ENCODE results near the gene DCUN1D1.
"Not testable (repeated sequence)": the region's sequence is repeated elsewhere in the genome, so short reads cannot be mapped to it uniquely, and the experiment has no call there.

Gene DCUN1D1

DNA sequence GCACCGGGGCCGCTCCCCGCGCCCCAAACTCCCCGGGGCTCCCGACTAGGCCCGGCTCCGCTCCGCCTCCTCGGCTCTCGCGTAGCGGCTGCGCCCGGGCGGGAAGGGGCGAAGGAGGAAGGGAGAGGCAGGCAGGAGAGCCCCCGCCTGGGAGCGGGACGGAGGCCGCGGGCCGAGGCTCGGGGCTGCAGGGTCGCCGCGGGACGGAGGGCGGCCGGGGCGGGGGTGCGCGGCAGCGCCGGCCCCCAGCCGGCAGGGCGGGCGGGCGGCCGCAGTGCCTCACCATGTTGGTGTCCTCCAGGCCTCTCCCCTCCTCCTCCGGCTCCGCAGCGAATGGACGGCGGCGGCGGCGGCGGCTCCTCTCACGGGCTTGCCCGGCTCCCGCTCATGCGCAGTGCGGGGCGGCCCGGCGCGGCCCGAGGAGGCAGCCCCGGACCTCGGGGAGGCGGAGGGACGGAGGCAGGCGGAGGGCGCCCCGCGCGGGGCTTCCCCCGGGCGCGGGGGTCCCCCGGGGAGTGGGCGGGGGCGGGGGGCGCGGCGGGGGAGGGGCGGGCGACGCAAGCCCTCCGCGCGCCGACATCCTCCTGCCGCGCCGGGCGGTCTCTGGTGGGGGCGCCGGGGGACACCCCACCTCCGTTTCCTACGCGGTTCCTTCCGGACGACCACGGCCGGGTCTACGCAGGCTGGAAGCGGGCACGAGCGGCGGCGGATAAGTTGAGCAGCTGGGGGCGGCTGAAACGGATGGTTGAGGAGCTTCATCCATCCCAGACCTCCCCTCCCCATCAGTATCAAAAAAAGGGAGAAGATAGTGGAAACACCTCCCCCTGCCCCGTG is at the start of gene DCUN1D1:
Gene DCUN1D1 (minus strand): TSS at position 335 of the 834 bp plus-strand sequence. CDS start 49 bp downstream, at position 286.
- FAIRE-seq, result peak; percentile 4
- peak; percentile 93 for DNase-seq (ENCODE audit: insufficient read length, low spot score)

DNA sequence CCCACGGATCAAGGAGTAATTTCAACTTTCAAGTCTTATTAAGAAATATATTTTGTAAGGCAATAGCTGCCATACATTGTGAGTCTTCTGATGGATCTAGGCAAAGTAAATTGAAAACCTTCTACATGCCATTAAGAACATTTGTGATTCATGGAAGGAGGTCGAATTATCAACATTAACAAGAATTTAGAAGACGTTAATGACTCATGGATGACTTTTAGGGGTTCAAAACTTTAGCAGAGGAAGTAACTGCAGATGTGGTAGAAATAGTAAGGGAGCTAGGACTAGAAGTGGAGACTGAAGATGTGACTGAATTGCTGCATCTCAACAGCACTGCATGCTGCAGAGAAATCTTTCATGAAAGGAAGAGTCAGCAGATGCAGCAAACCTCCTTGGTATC is 48.1 kb upstream of the DCUN1D1 start:
- FAIRE-seq (no peak), DNase-seq (ENCODE audit: insufficient read length, low spot score) (no peak)

DNA sequence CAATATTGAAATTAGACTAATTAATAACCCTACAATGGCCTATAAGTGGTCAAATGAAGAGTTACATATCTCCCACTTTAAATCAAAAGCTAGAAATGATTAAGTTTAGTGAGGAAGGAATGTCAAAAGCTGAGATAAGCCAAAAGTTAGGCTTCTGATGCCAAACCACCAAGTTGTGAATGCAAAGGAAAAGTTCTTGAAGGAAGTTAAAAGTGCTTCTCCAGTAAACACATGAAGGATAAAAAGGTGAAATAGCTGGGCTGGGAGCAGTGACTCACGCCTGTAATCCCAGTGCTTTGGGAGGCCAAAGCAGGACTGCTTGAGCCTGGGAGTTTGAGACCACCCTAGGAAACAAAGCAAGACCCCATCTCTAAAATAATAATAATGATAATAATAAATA is 46.9 kb upstream of the DCUN1D1 start:
- FAIRE-seq, result no peak
- DNase-seq (ENCODE audit: insufficient read length, low spot score), result no peak

DNA sequence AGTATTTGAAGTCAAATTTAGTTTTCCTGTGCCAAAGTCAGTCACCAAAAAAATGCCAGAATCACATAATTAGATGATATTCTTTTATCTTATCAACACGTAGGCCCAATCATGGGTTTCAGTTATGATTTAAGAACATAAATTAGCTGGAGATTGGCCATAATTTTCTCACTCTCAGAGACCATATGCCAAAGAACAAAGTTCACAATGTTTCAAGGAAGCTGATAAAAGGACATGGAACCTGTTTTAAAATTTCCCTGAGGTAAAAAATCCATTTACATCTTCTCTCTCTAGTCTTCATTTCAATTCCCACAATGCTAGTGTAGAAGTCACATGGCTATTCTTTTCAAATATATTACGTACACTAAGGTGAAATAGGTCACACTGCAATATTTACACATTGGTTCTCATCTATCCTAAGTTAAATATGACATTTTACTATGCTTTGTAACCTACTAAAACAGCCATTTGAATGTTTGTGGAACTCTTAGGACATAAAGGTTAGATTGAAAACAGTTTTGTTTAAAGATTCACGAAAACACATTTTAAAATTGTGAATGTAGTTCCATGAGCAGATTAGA is 42.7 kb upstream of the DCUN1D1 start:
- FAIRE-seq, result no peak
- DNase-seq (ENCODE audit: insufficient read length, low spot score), result no peak

DNA sequence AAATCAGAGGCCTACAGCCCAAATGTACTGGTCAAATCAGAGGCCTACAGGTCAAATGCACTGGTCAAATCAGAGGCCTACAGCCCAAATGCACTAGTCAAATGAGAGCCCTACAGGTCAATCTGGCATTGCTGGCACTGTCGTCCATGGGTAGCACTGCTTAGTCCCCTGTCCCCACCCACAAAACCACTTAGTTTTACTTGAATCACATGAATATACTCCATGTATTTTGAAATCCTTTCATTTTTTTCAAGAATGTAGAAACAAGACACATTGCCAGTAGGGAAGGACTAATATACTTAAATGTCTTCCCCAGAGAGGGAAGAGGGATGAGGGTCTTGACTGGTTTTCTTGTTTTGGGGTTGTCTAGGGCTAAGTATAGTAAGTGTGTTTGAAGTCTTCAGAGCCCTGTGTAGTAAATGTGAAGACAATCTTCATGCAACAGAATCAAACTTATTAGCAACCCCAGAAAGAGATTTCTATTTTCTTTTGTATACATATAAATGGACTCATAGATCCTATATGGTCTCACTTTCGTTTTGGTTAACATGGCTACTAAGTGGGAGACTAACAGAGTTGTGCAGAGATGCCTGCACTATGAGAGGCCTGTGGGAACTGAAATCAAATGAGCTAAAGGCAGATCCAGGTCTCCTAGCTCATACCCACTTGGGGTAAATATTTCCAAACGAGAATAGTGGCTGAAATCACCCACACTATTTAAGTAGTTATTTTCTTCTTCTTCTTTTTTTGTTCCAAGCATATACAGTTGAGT is 38.3 kb upstream of the DCUN1D1 start:
- no peak for DNase-seq (ENCODE audit: insufficient read length, low spot score)
- FAIRE-seq, result no peak

DNA sequence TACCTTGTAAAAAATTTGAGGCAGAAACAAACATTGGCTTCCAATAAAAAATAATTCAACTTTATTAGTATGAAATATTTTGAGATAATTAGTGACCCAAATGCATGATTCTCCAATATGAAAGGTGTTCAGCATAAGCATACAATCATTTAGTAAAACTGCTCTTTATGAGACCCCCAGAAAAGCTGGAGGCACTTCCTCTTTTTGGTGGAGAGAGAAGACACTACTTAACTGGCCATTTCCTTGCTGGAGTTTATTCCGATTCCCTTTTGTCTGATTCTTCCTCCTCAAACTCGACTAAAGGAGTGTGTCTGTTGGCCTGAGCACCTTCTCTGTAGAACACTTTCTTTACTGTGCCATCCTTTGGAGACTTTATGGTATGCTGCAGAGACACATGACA is 34.8 kb upstream of the DCUN1D1 start:
- FAIRE-seq, result no peak
- no peak for DNase-seq (ENCODE audit: insufficient read length, low spot score)

DNA sequence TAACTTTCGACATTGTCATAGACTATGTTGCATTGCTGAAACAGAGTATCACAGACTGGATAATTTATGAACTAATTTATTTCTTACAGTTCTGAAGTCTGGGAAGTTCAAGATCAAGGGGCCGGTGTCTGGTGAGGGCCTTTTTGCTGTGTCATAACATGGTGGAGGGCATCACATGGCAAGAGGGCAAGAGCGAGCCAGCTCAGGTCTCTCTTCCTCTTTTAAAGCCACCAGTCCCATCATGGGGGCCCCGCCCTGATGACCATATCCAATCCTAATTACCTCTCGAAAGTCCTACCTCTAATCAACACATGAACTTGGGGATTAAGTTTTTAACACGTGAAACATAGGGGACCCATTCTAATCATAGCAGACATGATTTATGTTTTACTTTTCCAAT is 33.5 kb upstream of the DCUN1D1 start:
- FAIRE-seq, result no peak
- no peak for DNase-seq (ENCODE audit: insufficient read length, low spot score)

DNA sequence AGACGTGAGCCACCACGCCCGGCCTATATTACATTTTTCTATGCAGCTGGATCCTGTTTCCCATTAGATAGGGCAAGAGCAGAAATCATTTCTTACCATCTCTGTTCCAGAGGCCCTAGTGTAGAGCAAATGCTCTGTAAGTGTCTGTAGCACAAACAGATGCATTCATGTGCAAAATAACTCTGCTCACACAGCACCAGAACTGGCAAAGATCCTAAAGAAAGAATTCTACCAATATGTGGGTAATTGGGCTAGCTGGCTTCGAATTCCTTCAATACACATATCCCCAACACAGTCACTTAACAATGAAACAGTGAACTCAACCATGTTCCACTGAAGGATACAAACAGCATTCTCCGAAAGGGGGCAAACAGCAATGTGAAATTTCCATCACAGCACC is 32.7 kb upstream of the DCUN1D1 start:
- FAIRE-seq, result no peak

DNA sequence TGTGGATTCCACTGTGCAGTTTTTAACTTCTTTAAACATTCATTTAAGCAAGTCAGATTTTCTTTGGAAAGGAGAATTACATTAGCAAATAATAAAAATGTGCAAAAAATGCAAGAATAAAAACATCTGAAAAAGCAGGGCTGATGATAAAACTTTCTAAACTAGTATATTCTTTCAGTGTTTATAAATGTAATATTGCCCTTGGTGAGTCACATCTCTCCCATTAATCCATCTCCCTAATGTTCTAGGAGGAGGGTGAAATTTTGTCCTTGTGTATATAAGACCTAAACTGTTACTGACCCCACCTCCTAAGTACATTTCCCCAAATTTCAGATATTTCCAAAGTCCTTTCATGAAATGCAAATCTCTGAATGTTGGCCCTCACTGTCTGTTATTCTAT is 28.5 kb upstream of the DCUN1D1 start:
- no peak for DNase-seq (ENCODE audit: insufficient read length, low spot score)
- no peak for FAIRE-seq

More for the DNA sequence above, 32.7 kb upstream of the DCUN1D1 start:
- DNase-seq (ENCODE audit: insufficient read length, low spot score), result no peak

DNA sequence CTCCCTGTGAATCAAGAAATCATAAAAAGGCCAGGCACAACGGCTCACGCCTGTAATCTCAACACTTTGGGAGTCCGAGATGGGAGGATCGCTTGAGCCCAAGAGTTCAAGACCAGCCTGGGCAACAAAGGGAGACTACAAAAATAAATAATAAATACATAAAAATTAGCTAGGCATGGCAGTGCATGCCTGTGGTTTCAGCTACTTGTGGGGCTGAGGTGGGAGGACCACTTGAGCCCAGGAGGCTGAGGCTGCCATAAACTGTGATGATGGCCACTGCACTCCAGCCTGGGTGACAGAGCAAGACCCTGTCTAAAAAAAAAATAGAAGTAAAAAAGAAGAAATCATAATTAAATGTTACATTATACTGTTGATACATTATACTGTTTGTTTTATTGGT is 28.0 kb upstream of the DCUN1D1 start:
- FAIRE-seq (no peak), DNase-seq (ENCODE audit: insufficient read length, low spot score) (no peak)

DNA sequence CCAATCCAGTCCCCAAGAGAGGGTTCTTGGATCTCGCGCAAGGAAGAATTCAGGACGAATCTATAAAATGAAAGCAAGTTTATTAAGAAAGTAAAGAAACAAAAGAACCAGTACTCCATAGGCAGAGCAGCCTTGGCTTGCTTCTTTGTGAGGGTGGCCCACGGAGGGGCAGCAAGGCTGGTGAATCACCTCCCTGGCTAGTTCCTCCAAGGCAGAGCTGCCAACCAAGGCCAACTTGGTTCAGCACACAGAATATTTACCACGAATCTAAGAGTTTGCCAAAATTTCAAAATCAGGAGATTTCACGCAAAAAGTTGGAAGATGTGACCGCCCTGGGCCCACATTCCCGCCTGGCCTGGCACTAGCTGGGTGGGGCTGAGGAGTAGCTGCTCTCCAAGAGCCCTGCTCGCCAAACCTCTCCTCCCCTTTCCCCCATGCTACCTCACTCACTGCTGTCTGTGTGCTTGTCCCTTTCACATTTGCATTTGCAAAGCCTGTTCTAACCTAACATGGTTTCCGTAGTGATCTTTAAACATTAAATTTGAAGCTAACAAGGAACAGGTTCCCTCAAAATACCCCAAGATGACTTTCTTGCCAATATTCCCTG is 26.2 kb upstream of the DCUN1D1 start:
- DNase-seq (ENCODE audit: insufficient read length, low spot score) (no peak), FAIRE-seq (no peak)

DNA sequence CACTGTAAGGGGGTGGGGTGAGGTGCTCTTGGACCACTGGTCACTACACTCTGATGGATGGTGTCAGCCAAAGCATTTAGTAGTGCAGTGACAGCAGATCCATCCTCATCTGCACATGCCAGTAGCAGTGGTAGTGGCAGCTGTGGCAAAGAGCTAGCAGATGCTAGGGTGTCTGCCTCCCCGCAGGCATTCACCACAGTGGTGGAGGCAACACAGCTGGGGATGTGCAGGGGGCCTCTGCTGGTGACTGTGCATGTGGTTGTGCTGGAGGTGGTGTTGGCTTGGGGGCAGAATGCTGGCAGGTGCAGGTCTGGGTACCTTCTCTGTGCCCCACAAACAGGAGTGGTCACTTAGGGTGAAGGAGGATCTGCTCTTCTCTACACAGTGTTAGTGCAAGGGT is 19.4 kb upstream of the DCUN1D1 start:
- FAIRE-seq (no peak), DNase-seq (ENCODE audit: insufficient read length, low spot score) (no peak)

DNA sequence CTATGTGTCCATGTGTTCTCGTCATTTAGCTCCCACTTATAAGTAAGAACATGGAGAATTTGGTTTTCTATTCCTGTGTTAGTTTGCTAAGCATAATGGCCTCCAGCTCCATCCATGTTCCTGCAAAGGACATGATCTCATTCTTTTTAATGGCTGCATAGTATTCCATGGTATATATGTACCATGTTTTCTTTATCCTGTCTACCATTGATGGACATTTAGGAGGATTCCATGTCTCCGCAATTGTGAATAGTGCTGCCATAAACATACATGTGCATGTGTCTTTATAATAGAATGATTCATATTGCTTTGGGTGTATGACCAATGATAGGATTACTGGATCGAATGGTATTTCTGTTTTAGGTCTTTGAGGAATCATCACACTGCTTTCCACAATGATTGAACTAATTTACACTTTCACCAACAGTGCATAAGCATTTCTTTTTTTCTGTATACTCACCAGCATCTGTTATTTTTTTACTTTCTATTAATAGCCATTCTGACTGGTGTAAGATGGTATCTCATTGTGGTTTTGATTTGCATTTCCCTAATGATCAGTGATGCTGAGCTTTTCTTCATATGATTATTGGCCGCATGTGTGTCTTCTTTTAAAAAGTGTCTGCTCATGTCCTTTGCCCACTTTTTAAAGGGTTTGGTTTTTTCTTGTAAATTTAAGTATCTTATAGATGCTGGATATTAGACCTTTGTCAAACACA is 13.3 kb upstream of the DCUN1D1 start:
- DNase-seq (ENCODE audit: insufficient read length, low spot score); FAIRE-seq: not testable (repeated sequence)

DNA sequence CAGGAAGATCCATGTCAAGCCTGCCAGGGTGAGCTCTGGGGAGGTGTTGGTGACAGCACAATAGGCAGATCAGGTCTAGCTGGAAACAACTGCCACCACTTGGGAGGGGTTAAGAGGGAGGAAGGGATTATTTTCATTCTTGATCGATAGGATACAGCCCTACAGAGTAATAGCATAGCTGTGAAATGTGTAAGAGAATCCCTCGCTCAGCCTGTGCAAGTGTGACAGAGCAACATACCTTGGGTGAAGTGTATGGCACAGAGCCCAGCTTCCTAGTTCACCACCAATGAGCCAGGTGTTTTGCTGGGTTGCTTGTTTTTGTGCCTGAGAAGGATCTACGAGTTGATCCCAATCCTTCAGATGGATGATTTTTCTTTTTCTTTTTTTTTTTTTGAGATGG is 9.2 kb upstream of the DCUN1D1 start:
- DNase-seq (ENCODE audit: insufficient read length, low spot score) (no peak), FAIRE-seq (no peak)

DNA sequence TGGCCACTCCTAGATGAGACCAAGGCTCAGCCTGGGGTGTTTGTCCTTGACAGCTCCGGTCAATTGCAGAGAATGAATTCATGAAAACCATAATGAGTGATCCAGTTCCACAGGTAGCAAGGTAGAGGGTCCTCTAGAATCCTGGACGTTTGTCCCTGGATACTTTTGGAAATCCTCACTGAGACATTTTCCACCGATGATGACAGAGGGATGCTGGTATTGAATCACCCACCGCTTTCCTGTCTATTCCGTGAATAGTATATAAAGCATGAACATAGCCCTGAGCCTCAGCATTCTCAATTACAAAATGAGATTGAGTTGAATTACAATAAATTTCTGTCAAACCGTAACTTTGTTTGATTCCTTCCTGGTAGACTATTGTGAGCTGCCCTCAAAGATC is 5.7 kb upstream of the DCUN1D1 start:
- FAIRE-seq (no peak), DNase-seq (ENCODE audit: insufficient read length, low spot score) (no peak)

DNA sequence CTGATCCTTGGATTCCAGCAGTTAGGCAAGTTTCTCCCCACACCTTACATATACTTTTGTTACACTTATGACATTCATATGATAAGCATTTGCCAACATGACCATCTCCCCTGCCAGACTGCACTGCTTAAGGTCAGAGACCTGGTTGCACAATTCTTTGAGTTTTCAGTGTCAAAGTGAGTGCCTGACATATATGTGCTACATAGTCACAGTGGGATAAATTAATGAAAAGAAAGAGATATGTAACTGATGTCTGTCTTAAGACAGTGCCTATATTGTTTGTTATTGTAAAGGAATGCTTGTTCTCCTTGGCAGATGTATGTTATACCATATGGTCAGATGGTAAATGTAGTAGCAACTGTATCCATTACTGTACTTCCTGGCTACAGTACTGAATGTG is 3.5 kb upstream of the DCUN1D1 start:
- FAIRE-seq (no peak), DNase-seq (ENCODE audit: insufficient read length, low spot score) (no peak)

DNA sequence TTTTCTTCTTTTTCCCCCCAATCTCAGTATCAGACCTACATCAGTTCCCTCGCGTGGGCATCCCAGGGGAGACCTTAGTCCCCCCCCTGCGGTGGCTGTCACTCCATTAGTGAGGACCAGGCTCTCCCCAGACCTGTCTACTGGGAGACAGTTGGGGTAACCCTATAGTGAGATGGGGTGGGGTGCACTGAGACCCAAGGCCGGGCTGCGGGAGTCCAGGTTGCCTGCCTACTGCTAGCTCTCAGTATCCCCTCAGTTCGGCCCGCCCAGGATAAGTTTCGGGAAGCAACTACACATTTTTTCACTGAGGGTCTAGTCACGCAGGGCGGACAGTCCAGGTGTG is 671 bp upstream of the DCUN1D1 start:
- no peak for FAIRE-seq
- no peak for DNase-seq (ENCODE audit: insufficient read length, low spot score)

DNA sequence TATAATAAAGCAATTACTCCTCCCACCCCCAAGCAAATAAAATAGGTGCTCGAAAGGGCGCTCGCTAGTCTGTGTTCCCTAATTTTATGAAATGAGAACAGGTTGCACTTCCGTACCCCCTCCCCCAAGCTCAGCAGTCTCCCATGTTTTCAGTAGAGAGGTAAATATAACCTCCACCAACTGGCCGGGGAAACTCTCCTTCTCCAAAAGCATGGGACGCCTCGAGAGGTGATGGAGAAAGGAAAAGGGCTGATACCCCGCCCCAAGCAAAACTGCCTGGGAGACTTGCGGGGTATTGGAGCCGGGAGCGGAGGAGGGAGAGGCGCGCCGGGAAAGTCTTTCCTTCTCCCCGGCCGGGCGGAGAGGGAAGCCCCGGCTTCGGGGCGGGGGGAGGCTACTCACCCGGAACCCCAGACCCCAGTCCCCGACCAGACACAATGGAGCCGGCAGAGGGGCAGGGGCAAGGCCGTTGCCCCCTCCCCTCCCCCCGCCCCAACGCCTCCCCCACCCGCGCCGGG is 605 bp downstream of the DCUN1D1 start:
- FAIRE-seq, result no peak
- no peak for DNase-seq (ENCODE audit: insufficient read length, low spot score)

DNA sequence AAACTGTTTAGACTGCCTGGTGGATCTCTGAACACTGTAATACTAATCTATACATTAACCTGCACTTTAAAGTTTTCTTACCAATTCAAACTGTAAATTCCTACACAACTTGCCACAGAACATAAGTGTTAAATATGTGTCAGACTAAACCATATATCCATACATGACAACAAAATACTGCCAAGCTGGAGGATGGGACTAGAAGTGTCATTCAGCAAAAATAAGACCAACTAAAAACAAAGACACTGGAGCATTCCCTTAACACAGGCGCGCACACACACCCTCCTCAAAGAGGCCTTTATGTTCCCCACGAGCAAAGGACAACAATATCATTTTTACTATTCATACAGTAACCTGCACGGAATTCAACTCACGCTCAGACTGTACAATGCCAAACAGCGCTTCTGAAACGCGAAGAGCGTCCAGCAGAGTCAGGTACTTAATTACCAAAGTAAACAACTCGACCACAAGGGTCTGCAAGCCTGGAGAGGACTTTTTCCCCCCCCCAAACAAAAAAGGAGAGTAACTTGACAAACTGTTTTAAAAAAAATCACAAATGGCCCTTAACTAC is 1.1 kb downstream of the DCUN1D1 start:
- no peak for DNase-seq (ENCODE audit: insufficient read length, low spot score)
- no peak for FAIRE-seq

DNA sequence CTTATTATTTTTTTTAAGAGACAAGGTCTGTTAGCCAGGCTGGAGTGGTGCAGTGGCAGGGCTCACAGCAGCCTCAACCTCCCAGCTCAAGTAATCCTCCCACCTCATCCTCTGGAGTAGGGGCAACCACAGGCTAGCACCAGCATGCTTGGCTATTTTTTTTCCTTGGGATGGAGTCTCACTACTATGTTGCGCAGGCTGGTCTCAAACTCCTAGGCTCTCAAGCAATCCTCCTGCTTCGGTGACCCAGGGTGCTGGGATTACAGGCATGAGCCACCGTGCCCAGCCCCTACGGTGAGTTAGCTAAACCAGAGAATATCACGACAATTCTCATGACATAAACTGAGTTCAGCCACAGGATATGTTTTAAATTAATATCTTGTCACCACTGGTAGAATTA is 2.0 kb downstream of the DCUN1D1 start:
- no peak for DNase-seq (ENCODE audit: insufficient read length, low spot score)
- no peak for FAIRE-seq
